SK-N-SH (cell line): ENCODE measurements around the gene SEMA4D.

Experiments
- CHD2 ChIP-seq: fragments of 150-350 bp; IDR thresholded peaks from 2 replicates; pipeline ENCODE4 v1.6.1; 2018; ENCODE audit warnings: low read length; ENCODE audit not compliant: partially characterized antibody
- CTCF ChIP-seq: fragments of 200-600 bp; sonication (generic); IDR thresholded peaks from 2 replicates; pipeline ENCODE4 v1.6.1; 2017; ENCODE audit warnings: antibody characterized with exemption, mild to moderate bottlenecking, moderate library complexity
- FOSL2 ChIP-seq: IDR thresholded peaks from 2 replicates; pipeline ENCODE4 v1.4.0; 2012; ENCODE audit warnings: low read depth, mild to moderate bottlenecking, moderate library complexity, borderline replicate concordance
- MXI1 ChIP-seq: IDR thresholded peaks from 2 replicates; pipeline ENCODE4 v1.6.1; 2012; ENCODE audit warnings: mild to moderate bottlenecking, low read depth, low read length, improper control_type of control experiment
- NRF1 ChIP-seq: IDR thresholded peaks from 2 replicates; pipeline ENCODE4 v1.6.1; 2012; ENCODE audit warnings: low read depth, mild to moderate bottlenecking, low read length
- RAD21 ChIP-seq: IDR thresholded peaks from 2 replicates; pipeline ENCODE4 v1.6.1; 2012; ENCODE audit warnings: mild to moderate bottlenecking, low read length
- SIN3A ChIP-seq: IDR thresholded peaks from 2 replicates; pipeline ENCODE4 v1.6.1; 2012; ENCODE audit warnings: low read depth, mild to moderate bottlenecking, low read length, moderate library complexity, borderline replicate concordance
- SMC3 ChIP-seq: IDR thresholded peaks from 2 replicates; pipeline ENCODE4 v1.6.1; 2012; ENCODE audit warnings: low read depth, low read length, improper control_type of control experiment
- TF ChIP-seq, protein P1 (sequence below): IDR thresholded peaks from 2 replicates; pipeline ENCODE4 v1.6.1; 2012; ENCODE audit warnings: mild to moderate bottlenecking, low read depth, low read length, moderate library complexity
- TF ChIP-seq, protein P2 (sequence below): fragments of 150-350 bp; IDR thresholded peaks from 2 replicates; pipeline ENCODE4 v1.6.1; 2017; ENCODE audit warnings: antibody characterized with exemption, low read length, low read depth, borderline replicate concordance

DNA sequence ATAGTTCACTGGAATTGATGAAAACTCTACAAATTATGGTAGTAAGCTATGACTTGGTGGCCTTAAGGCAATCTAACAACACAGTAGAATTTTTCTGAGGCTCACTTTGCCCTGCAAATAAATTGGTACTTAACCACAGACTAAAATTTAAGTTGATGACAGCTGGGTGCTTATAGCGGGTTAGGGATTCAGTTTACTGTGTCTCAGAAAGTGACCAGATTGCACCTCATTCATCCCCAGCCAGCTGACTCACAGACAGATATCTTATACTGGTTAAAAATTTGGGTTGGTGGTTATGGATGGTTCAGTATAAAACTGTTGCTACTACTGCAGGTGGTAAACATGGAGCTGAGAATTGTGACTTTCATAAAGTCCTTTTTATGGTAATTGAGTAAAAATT is 184.1 kb downstream of the SEMA4D start:
- TF ChIP-seq, protein P1, sequence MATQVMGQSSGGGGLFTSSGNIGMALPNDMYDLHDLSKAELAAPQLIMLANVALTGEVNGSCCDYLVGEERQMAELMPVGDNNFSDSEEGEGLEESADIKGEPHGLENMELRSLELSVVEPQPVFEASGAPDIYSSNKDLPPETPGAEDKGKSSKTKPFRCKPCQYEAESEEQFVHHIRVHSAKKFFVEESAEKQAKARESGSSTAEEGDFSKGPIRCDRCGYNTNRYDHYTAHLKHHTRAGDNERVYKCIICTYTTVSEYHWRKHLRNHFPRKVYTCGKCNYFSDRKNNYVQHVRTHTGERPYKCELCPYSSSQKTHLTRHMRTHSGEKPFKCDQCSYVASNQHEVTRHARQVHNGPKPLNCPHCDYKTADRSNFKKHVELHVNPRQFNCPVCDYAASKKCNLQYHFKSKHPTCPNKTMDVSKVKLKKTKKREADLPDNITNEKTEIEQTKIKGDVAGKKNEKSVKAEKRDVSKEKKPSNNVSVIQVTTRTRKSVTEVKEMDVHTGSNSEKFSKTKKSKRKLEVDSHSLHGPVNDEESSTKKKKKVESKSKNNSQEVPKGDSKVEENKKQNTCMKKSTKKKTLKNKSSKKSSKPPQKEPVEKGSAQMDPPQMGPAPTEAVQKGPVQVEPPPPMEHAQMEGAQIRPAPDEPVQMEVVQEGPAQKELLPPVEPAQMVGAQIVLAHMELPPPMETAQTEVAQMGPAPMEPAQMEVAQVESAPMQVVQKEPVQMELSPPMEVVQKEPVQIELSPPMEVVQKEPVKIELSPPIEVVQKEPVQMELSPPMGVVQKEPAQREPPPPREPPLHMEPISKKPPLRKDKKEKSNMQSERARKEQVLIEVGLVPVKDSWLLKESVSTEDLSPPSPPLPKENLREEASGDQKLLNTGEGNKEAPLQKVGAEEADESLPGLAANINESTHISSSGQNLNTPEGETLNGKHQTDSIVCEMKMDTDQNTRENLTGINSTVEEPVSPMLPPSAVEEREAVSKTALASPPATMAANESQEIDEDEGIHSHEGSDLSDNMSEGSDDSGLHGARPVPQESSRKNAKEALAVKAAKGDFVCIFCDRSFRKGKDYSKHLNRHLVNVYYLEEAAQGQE = no peak
- TF ChIP-seq, protein P2, sequence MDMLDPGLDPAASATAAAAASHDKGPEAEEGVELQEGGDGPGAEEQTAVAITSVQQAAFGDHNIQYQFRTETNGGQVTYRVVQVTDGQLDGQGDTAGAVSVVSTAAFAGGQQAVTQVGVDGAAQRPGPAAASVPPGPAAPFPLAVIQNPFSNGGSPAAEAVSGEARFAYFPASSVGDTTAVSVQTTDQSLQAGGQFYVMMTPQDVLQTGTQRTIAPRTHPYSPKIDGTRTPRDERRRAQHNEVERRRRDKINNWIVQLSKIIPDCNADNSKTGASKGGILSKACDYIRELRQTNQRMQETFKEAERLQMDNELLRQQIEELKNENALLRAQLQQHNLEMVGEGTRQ = no peak
- TF ChIP-seq CHD2 (no peak), CTCF (no peak), RAD21 (no peak), SIN3A (no peak), FOSL2 (no peak), SMC3 (no peak), NRF1 (no peak), MXI1 (no peak)
